HepG2 (cell line): ENCODE data around the gene HHIPL1. TPM values are rescaled to one million over a fixed set of nuclear protein-coding genes. Genes with fewer than 3 reads are reported as not detected.

Source experiments
- ATAC-seq: fragments of 200-7000 bp; cut with Tn5 transposase; 3 replicates; pipeline ENCODE4 v1.9.1; 2020; ENCODE audit warnings: mild to moderate bottlenecking, moderate library complexity
- BruUV-seq: library from RNA; stranded (reverse); fragments of 400-500 nt; replicated peaks from 2 replicates; lab custom pipeline; 2021; lab: Mats Ljungman, UMichigan
- CTCF ChIA-PET: fragments of 300-600 bp; formaldehyde crosslinking; extraction: SDS; loops from one replicate; lab custom pipeline; 2021; ENCODE audit warnings: low total read pairs, inconsistent platforms, low intra/inter-chr PET ratio; lab: Yijun Ruan, JAX
- POLR2A ChIA-PET: fragments of 350-600 bp; sonication (Branson Sonifier 250); formaldehyde crosslinking; loops from one replicate; lab custom pipeline; 2020; ENCODE audit warnings: antibody characterized with exemption, inconsistent platforms; lab: Yijun Ruan, JAX
- DNase-seq: peaks from one replicate; pipeline ENCODE4 v3.0.0-alpha.2; 2015; ENCODE audit warnings: low spot score
- FAIRE-seq: peaks from 3 replicates; lab custom pipeline; 2011; peaks lifted over from hg19 to GRCh38; lab: Jason Lieb, UNC
- H2AFZ ChIP-seq: one replicate; pipeline ENCODE4 v1.6.1; 2011; ENCODE audit warnings: low read length, inconsistent platforms
- H3K27ac ChIP-seq: fragments of 300-600 bp; 3 replicates; pipeline ENCODE4 v1.8.0; 2011; ENCODE audit warnings: mixed run types, mild to moderate bottlenecking, mixed read lengths, low read length, inconsistent platforms; ENCODE audit not compliant: insufficient read depth; ENCODE audit errors: extremely low read length
- H3K27me3 ChIP-seq, 2 experiments: fragments of 200-600 bp in 1 of 2; 2 replicates in 1 of 2; 3 replicates in 1 of 2; pipeline versions ENCODE4 v1.6.0 to v1.8.0; 2011; ENCODE audit warnings: low read length in 2 of 2, mild to moderate bottlenecking in 2 of 2, moderate library complexity in 2 of 2, inconsistent platforms in 1 of 2; ENCODE audit not compliant: insufficient read depth in 2 of 2, control insufficient read depth in 1 of 2
- H3K36me3 ChIP-seq, 2 experiments: fragments of 200-600 bp in 1 of 2; replicated peaks in 1 of 2; 2 replicates in 1 of 2; 3 replicates in 1 of 2; pipeline versions ENCODE4 v1.5.1 to v1.8.0; 2011; ENCODE audit warnings: low read length in 2 of 2, inconsistent platforms in 1 of 2; ENCODE audit not compliant: insufficient read depth in 2 of 2, control insufficient read depth in 1 of 2
- H3K4me1 ChIP-seq: 2 replicates; pipeline ENCODE4 v1.5.1; 2012; ENCODE audit warnings: low read length, inconsistent platforms; ENCODE audit not compliant: insufficient read depth
- H3K4me2 ChIP-seq: 2 replicates; pipeline ENCODE4 v1.6.0; 2011; ENCODE audit warnings: low read depth, low read length, inconsistent platforms
- H3K4me3 ChIP-seq, 3 experiments: fragments of 200-600 bp in 1 of 3; sonication (generic), shearing (Covaris generic) in 1 of 3; replicated peaks in 1 of 3; 2 replicates each; pipeline ENCODE4 v1.5.1; 2011 to 2016; ENCODE audit warnings: low read length in 3 of 3, inconsistent platforms in 2 of 3, low read depth in 2 of 3, mild to moderate bottlenecking in 2 of 3, control low read depth in 1 of 3, mixed read lengths in 1 of 3; ENCODE audit not compliant: insufficient read depth in 1 of 3
- H3K79me2 ChIP-seq: one replicate; pipeline ENCODE4 v1.6.1; 2011; ENCODE audit warnings: low read length, inconsistent platforms; ENCODE audit not compliant: insufficient read depth
- H3K9ac ChIP-seq: 2 replicates; pipeline ENCODE4 v1.6.0; 2011; ENCODE audit warnings: mild to moderate bottlenecking, low read depth, low read length, inconsistent platforms; ENCODE audit not compliant: insufficient read depth
- H3K9me3 ChIP-seq: 2 replicates; pipeline ENCODE4 v1.5.1; 2012; ENCODE audit warnings: mild to moderate bottlenecking, low read length
- H4K20me1 ChIP-seq: 2 replicates; pipeline ENCODE4 v1.6.0; 2011; ENCODE audit warnings: inconsistent platforms, mild to moderate bottlenecking, low read length, moderate library complexity; ENCODE audit not compliant: insufficient read depth
- BRCA1 ChIP-seq: sonication (generic); formaldehyde crosslinking; IDR thresholded peaks from 2 replicates; pipeline ENCODE4 v1.4.0; 2020; ENCODE audit warnings: missing genetic modification reagents
- FOXK1 ChIP-seq: sonication (generic); formaldehyde crosslinking; IDR thresholded peaks from 2 replicates; pipeline ENCODE4 v1.4.0; 2020; ENCODE audit warnings: low read depth, missing genetic modification reagents, borderline replicate concordance
- SMAD3 ChIP-seq: sonication (generic); formaldehyde crosslinking; IDR thresholded peaks from 2 replicates; pipeline ENCODE4 v1.4.0; 2020; ENCODE audit warnings: missing genetic modification reagents
- STAG1 ChIP-seq: sonication (generic); formaldehyde crosslinking; IDR thresholded peaks from 2 replicates; pipeline ENCODE4 v1.4.0; 2020; ENCODE audit warnings: missing genetic modification reagents
- ZNF10 ChIP-seq: sonication (generic); formaldehyde crosslinking; IDR thresholded peaks from 2 replicates; pipeline ENCODE4 v1.4.0; 2020; ENCODE audit warnings: mild to moderate bottlenecking, low read depth, missing genetic modification reagents, borderline replicate concordance
- ZNF281 ChIP-seq: sonication (generic); formaldehyde crosslinking; IDR thresholded peaks from 2 replicates; pipeline ENCODE4 v1.4.0; 2020; ENCODE audit warnings: missing genetic modification reagents, borderline replicate concordance
- ZNF30 ChIP-seq: sonication (generic); formaldehyde crosslinking; IDR thresholded peaks from 2 replicates; pipeline ENCODE4 v1.5.0; 2020; ENCODE audit warnings: mild to moderate bottlenecking, missing genetic modification reagents
- ZNF678 ChIP-seq: sonication (generic); formaldehyde crosslinking; IDR thresholded peaks from 2 replicates; pipeline ENCODE4 v1.4.0; 2020; ENCODE audit warnings: mild to moderate bottlenecking, missing genetic modification reagents
- ZNF768 ChIP-seq: sonication (generic); formaldehyde crosslinking; IDR thresholded peaks from 2 replicates; pipeline ENCODE4 v1.4.0; 2020; ENCODE audit warnings: missing genetic modification reagents
- ZNF879 ChIP-seq: sonication (generic); formaldehyde crosslinking; IDR thresholded peaks from 2 replicates; pipeline ENCODE4 v1.8.1; 2023; ENCODE audit warnings: missing genetic modification reagents
- ZNF891 ChIP-seq: sonication (generic); formaldehyde crosslinking; IDR thresholded peaks from 2 replicates; pipeline ENCODE4 v1.5.0; 2020; ENCODE audit warnings: mild to moderate bottlenecking, missing genetic modification reagents
- WGBS: methylation state at CpG from one replicate; pipeline ENCODE4 v1.1.6; 2017; ENCODE audit warnings: low lambda C conversion rate; 5-methylcytosine and 5-hydroxymethylcytosine counted together
- in situ Hi-C: cut with HindIII; loops from 2 replicates; pipeline ENCODE4 v1.10.0; 2017; ENCODE audit warnings: low pct_unique_long_range_greater_than_20kb; ENCODE audit not compliant: extremely low pct_ligation_motif_present
- intact Hi-C: fragments of 100-400 bp; cut with micrococcal nuclease; formaldehyde crosslinking; loops from one replicate; pipeline ENCODE4 v1.10.0; 2022; ENCODE audit not compliant: unreplicated experiment
- polyA plus RNA-seq, 8 experiments: library from polyadenylated mRNA; depleted of rRNA in 3 of 8; stranded (reverse) in 7 of 8; unstranded in 1 of 8; fragments of >200 nt; fragmentation: Illumina TruSeq in 4 of 8; extraction: Trizol in 4 of 8; gene quantifications; 2 replicates each; pipeline versions ENCODE4 v1.2.1 to v1.2.3, GENCODE V29; 2011 to 2016; ENCODE audit warnings: low read depth in 4 of 8, missing spikeins in 1 of 8, mixed read lengths in 1 of 8; ENCODE audit not compliant: insufficient read depth in 1 of 8
- total RNA-seq, 5 experiments: library from RNA; depleted of rRNA; stranded (reverse); fragments of >200 nt; fragmentation: Illumina TruSeq; extraction: Trizol; gene quantifications; 2 replicates each; pipeline ENCODE4 v1.2.3, GENCODE V29; 2016; ENCODE audit warnings: low read depth in 1 of 5
- TF ChIP-seq, protein P1 (sequence below): sonication (generic); formaldehyde crosslinking; IDR thresholded peaks from 2 replicates; pipeline ENCODE4 v1.9.0; 2021; ENCODE audit warnings: missing genetic modification reagents, borderline replicate concordance
- TF ChIP-seq, protein P2 (sequence below): sonication (generic); formaldehyde crosslinking; IDR thresholded peaks from 2 replicates; pipeline ENCODE4 v1.4.0; 2020; ENCODE audit warnings: missing genetic modification reagents
- TF ChIP-seq, protein P3 (sequence below): sonication (generic); formaldehyde crosslinking; IDR thresholded peaks from 2 replicates; pipeline ENCODE4 v1.5.0; 2020; ENCODE audit warnings: mild to moderate bottlenecking, missing genetic modification reagents, moderate library complexity

The HHIPL1 gene
- total and polyA plus RNA-seq, 2 of the 13 experiments (the other 11 are each of a cell fraction or from before 2014, with no cell fraction given) = not detected

DNA sequence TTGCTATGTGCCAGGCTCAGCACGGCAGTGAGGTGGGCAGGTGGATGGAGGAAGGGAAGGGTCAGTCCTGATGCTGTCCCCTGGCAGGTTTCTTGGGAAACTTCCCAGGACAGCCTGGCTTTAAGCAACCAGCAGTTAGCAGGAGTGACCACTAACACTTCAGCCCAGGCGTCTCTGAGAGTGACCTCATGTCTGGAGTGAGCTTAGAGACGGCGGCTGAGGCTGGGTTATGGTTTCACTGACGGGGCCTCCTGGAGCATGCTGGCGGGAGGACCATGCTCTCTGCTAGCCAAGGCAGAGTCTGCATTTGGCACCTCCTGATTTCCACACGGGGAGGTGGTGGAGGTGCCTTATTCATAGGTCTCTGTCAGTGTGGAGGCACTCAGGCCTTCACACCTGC, 2.5 kb downstream of the HHIPL1 start (continued):
- no peak for TF ChIP-seq ZNF281 (CRISPR knock-in tag)
- no peak for TF ChIP-seq ZNF678 (CRISPR knock-in tag)
- TF ChIP-seq, protein P1, sequence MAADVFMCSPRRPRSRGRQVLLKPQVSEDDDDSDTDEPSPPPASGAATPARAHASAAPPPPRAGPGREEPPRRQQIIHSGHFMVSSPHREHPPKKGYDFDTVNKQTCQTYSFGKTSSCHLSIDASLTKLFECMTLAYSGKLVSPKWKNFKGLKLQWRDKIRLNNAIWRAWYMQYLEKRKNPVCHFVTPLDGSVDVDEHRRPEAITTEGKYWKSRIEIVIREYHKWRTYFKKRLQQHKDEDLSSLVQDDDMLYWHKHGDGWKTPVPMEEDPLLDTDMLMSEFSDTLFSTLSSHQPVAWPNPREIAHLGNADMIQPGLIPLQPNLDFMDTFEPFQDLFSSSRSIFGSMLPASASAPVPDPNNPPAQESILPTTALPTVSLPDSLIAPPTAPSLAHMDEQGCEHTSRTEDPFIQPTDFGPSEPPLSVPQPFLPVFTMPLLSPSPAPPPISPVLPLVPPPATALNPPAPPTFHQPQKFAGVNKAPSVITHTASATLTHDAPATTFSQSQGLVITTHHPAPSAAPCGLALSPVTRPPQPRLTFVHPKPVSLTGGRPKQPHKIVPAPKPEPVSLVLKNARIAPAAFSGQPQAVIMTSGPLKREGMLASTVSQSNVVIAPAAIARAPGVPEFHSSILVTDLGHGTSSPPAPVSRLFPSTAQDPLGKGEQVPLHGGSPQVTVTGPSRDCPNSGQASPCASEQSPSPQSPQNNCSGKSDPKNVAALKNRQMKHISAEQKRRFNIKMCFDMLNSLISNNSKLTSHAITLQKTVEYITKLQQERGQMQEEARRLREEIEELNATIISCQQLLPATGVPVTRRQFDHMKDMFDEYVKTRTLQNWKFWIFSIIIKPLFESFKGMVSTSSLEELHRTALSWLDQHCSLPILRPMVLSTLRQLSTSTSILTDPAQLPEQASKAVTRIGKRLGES (CRISPR knock-in tag) = no peak

DNA sequence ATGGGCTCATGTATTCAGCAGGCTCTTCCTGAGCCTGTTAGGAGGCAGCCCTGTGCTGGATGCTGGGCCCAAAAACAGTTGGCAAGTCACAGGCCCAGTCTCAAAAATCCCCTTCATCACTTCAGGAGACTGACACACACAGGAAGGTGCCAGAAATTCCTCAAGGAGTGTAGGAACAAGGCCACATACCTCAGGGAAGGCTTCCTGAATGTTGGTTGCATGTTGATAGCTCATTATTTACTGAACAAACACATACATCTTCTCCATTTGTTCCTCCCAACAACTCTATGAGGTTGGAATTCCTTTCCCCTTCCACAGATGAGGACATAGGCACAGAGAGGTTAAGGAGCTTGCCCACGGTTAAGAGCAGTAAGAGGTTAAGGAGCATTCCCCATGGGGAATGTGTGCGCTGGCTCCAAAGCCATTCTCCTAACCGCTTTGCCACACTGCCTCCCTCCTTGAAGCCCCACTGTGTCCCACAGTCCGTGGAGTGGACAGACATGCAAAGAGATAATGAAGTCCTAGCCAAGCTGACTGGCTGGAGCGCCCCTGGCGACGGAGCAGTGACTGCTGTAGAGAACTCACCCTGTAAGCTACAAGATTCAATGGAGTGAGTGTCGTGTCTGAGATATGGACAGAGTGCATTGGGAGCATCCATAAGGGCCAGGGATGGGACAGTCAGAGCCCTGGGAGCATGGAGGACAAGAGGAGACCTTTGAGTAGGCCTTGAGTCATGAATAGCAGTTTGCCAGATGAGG, 3.3 kb downstream of the HHIPL1 start:
- no peak for TF ChIP-seq ZNF10
- TF ChIP-seq ZNF30 = no peak
- no peak for TF ChIP-seq FOXK1
- no peak for TF ChIP-seq ZNF891 (CRISPR knock-in tag)
- peak; percentile 40 for TF ChIP-seq STAG1 (CRISPR knock-in tag)
- TF ChIP-seq SMAD3 = no peak
- TF ChIP-seq, protein P2, sequence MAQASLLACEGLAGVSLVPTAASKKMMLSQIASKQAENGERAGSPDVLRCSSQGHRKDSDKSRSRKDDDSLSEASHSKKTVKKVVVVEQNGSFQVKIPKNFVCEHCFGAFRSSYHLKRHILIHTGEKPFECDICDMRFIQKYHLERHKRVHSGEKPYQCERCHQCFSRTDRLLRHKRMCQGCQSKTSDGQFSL (CRISPR knock-in tag) = no peak
- TF ChIP-seq BRCA1 (CRISPR knock-in tag) = no peak
- peak; percentile 43; the same call in 1 of the 2 replicates for TF ChIP-seq ZNF768 (CRISPR knock-in tag)
- TF ChIP-seq ZNF879 (CRISPR knock-in tag) = no peak
- TF ChIP-seq, protein P3, sequence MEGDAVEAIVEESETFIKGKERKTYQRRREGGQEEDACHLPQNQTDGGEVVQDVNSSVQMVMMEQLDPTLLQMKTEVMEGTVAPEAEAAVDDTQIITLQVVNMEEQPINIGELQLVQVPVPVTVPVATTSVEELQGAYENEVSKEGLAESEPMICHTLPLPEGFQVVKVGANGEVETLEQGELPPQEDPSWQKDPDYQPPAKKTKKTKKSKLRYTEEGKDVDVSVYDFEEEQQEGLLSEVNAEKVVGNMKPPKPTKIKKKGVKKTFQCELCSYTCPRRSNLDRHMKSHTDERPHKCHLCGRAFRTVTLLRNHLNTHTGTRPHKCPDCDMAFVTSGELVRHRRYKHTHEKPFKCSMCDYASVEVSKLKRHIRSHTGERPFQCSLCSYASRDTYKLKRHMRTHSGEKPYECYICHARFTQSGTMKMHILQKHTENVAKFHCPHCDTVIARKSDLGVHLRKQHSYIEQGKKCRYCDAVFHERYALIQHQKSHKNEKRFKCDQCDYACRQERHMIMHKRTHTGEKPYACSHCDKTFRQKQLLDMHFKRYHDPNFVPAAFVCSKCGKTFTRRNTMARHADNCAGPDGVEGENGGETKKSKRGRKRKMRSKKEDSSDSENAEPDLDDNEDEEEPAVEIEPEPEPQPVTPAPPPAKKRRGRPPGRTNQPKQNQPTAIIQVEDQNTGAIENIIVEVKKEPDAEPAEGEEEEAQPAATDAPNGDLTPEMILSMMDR = peak; percentile 39
- CTCF ChIA-PET = no interaction called here
- POLR2A ChIA-PET = no interaction called here
- Histone ChIP-seq H3K36me3 (no peaks in the 10 kb centered on the region), H2AFZ (no peak overlapping the region), H3K9ac (no peak overlapping the region), H4K20me1 (no peaks in the 10 kb centered on the region), H3K27me3 (peaks cover 5% of the 10 kb centered on the region in 2 experiments; a peak in 2 of 5 replicates), H3K9me3 (no peaks in the 10 kb centered on the region), H3K79me2 (no peaks in the 10 kb centered on the region), H3K4me3 (no peak overlapping the region), H3K4me2 (no peak overlapping the region), H3K27ac (no peak overlapping the region), H3K4me1 (peaks cover 19% of the 10 kb centered on the region)
- no peak for FAIRE-seq
- in situ Hi-C loops = no loop called here
- peak; percentile 68 for ATAC-seq
- DNase-seq = no peak
- BruUV-seq = no TSS peak
- 45% methylated on average over 8 of the region's 8 CpGs for WGBS
- intact Hi-C loops = no loop called here
